GM12891 (cell line): ENCODE data around the gene TSPAN18.

Source experiments
- DNase-seq: peaks from one replicate; pipeline ENCODE4 v3.0.0; 2011; ENCODE audit warnings: low spot score; ENCODE audit not compliant: insufficient read length
- FAIRE-seq: peaks from 2 replicates; lab custom pipeline; 2011; peaks lifted over from hg19 to GRCh38; lab: Jason Lieb, UNC
- PAX5 ChIP-seq: IDR thresholded peaks from 2 replicates; pipeline ENCODE4 v1.6.1; 2011; ENCODE audit warnings: low read length, moderate library complexity, mild to moderate bottlenecking; ENCODE audit not compliant: insufficient read depth, severe bottlenecking
- POLR2A ChIP-seq: IDR thresholded peaks from 2 replicates; pipeline ENCODE4 v1.6.1; 2011; ENCODE audit warnings: low read depth, low read length, control low read depth
- POLR2AphosphoS5 ChIP-seq: IDR thresholded peaks from 2 replicates; pipeline ENCODE4 v1.6.1; 2011; ENCODE audit warnings: low read depth, low read length, control low read depth
- POU2F2 ChIP-seq: IDR thresholded peaks from 2 replicates; pipeline ENCODE4 v1.6.1; 2011; ENCODE audit warnings: low read depth, mild to moderate bottlenecking, control low read depth, low read length, moderate library complexity
- SPI1 ChIP-seq: IDR thresholded peaks from 2 replicates; pipeline ENCODE4 v1.6.1; 2011; ENCODE audit warnings: low read depth, low read length, control low read depth
- TAF1 ChIP-seq: IDR thresholded peaks from 2 replicates; pipeline ENCODE4 v1.6.1; 2011; ENCODE audit warnings: low read depth, low read length, control low read depth

Gene TSPAN18

GRCh38 chr11:44952500-44953260, 225.9 kb downstream of the TSPAN18 start:
- DNase-seq, result no peak
- FAIRE-seq, result no peak
- no peak for TF ChIP-seq TAF1
- no peak for TF ChIP-seq POLR2AphosphoS5
- no peak for TF ChIP-seq PAX5
- TF ChIP-seq POLR2A, result no peak
- TF ChIP-seq SPI1, result no peak

GRCh38 chr11:44954051-44954906, 227.5 kb downstream of the TSPAN18 start:
- DNase-seq (no peak), FAIRE-seq (no peak)

DNA sequence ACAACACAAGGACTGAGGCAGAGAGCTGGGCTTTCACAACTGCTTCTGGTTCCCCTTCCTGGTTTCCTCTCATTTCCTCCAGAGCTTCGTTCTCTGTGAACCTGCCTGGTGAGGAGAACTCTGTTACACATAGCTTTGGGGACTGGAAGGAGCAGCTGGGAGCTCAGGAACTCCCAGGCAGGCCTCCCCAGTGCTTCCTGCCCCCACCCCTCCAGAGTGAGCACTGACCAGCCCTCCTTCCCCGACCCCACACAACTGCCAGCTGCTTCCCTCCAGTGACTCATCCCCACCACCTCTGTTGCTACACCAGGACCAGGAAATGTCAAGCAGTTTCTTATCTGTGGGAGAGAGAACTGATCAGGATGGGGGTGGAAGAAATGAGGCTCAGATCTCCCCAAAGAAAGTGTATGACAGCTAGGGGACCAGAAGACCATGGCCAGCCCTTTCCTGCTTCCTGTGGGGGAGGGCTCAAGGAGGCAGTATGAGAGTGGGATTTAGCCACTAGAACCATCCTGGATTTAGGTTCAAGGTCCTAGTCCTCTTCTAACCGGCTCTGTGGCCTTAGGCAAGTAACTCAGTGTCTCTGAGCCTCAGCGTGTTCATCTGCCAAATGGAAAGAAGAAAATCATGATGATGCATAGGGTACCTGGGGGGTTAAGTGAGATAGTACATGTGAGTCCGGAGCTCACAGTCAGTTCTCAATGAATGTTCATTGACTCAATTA, 228.4 kb downstream of the TSPAN18 start:
- TF ChIP-seq TAF1 (no peak), POLR2AphosphoS5 (no peak), PAX5 (no peak), SPI1 (no peak), POLR2A (no peak), POU2F2 (no peak)
- FAIRE-seq (no peak), DNase-seq (no peak)

More at GRCh38 chr11:44954051-44954906, 227.5 kb downstream of the TSPAN18 start:
- TF ChIP-seq POU2F2, result no peak
- no peak for TF ChIP-seq SPI1
- TF ChIP-seq POLR2AphosphoS5, result no peak
- no peak for TF ChIP-seq POLR2A
- no peak for TF ChIP-seq TAF1
- no peak for TF ChIP-seq PAX5

DNA sequence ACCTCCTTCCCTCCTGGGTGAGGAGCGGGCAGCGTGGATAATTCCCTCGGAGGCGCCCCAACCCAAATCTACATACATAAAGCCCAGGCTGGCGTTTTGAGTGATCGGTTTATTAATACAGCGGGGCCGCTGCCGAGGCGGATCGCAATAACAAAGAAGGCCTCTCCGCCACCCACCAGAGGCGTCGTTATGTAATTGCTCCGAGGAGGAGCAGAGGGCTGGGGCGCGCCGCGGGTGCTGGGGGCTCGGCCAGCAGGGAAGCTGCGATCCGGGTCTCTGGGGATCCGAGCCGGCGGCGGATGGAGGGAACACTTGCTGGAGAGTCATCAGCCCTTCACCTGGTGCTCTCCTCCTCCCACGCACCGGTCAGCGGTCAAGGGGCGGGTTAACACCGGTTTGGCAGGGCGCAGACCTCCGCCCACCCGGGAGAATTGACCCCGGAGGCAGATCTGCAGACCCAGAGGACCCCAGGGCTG, 230.3 kb downstream of the TSPAN18 start:
- no peak for DNase-seq
- no peak for FAIRE-seq

GRCh38 chr11:44957776-44958564, 231.2 kb downstream of the TSPAN18 start:
- FAIRE-seq, result no peak
- DNase-seq, result no peak
- TF ChIP-seq PAX5 (no peak), POLR2A (no peak), POLR2AphosphoS5 (no peak), TAF1 (no peak), SPI1 (no peak), POU2F2 (no peak)

More for the DNA sequence above, 230.3 kb downstream of the TSPAN18 start:
- no peak for TF ChIP-seq PAX5
- no peak for TF ChIP-seq POLR2AphosphoS5
- TF ChIP-seq POLR2A, result no peak
- no peak for TF ChIP-seq SPI1
- no peak for TF ChIP-seq POU2F2
- TF ChIP-seq TAF1, result no peak

- FAIRE-seq, result no peak
- DNase-seq, result no peak
- TF ChIP-seq PAX5, result no peak
- TF ChIP-seq POLR2A, result no peak
- TF ChIP-seq SPI1, result no peak
Observed at GRCh38 chr11:44959064-44959463, 232.3 kb downstream of the TSPAN18 start.

DNA sequence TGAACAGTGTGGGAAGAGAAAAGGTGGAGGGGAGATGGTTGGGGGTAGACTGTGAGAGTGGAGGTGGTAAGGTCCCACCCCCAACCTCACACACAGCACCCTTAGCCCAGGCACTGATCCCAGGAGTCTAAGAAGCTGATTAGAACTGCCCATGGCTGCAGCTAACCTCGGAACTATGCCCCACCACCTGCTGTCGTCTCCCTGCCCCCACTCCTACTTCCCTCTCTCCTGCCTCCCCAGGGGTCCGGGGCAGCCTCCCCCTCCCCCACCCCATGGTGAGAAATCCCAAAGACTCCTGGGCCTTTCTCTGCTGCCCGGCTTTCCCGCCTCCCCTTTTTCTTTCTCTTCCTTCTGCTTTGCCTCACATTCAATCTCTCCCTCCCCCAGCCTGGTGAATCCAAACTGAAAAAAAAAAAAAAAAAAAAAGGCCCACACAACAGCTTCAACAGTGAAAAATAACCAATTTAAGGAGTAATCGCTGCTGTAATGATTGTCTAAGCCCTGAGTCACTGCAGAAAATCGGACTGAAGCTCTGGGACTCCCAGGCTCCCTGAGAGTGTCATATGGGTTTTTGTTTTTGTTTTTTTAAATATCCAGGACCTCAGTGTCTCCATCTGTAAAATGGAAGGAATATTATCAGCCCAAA, 233.6 kb downstream of the TSPAN18 start:
- TF ChIP-seq TAF1 (no peak), POLR2AphosphoS5 (no peak), POLR2A (no peak), SPI1 (no peak), PAX5 (no peak), POU2F2 (no peak)
- no peak for FAIRE-seq
- DNase-seq, result no peak

DNA sequence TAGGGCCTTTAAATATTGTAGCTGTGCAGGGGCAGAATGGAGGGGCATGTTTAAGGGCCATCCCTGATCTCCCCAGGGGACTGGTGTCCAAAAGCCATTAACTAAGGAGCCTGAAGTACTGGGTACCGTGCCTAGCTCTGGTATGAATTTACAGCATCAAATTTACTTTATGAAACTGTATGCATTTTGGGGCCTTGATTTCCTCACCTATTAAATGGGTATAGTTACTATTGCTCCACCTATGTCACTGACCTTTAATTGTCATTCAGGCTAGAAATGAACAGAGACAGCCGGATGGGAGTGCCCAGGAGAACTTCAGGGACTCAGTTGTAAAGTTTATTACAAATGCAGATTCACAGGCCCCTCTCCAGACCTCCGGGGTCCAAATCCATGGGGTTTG, 235.7 kb downstream of the TSPAN18 start:
- DNase-seq (no peak), FAIRE-seq (no peak)
- TF ChIP-seq TAF1 (no peak), POLR2A (no peak), PAX5 (no peak), POU2F2 (no peak), SPI1 (no peak), POLR2AphosphoS5 (no peak)
